ENCODE measurements around the gene KRABD2.

The KRABD2 gene

GRCh38 chr17:8333281-8333680, 43.2 kb downstream of the KRABD2 start:
- Mint-ChIP-seq H3K4me3 (no peak overlapping the region), H3K27ac (no peak overlapping the region), H3K27me3 (peaks cover 33% of the 10 kb centered on the region), H3K9me3 (ENCODE audit: insufficient read depth) (no peaks in the 10 kb centered on the region), H3K4me1 (peaks cover 7% of the 10 kb centered on the region)
- ATAC-seq (ENCODE audit: low read depth) = no peak
- peaks cover 0 to 1% (median 0%) of the 10 kb centered on the region in 3 donors for H3K9me3 ChIP-seq (ENCODE audit: control extremely low read depth in 1 of 3, control insufficient read depth in 2 of 3, insufficient read depth in 1 of 3, low read length in 2 of 3)
- no peak for DNase-seq
- TF ChIP-seq CTCF (IDR thresholded peaks at IDR 0.05) = no peak
- no peak for TF ChIP-seq EZH2 (IDR thresholded peaks at IDR 0.05; ENCODE audit: borderline replicate concordance, insufficient read depth, low read depth, low read length, poor library complexity, severe bottlenecking)
- no peaks in the 10 kb centered on the region for H4K20me1 ChIP-seq (ENCODE audit: control insufficient read depth, insufficient read depth, low read length, poor library complexity, severe bottlenecking)
- no peaks in the 10 kb centered on the region for H3K36me3 ChIP-seq (replicated peaks in 1 of 2; ENCODE audit: control extremely low read depth in 1 of 2, control insufficient read depth in 1 of 2, extremely low read depth in 1 of 2, insufficient read depth in 2 of 2, low read length in 1 of 2)
- POLR2A ChIA-PET = no interaction called here
- H3K4me2 ChIP-seq (replicated peaks; ENCODE audit: low read depth, low read length, poor library complexity, severe bottlenecking) = no peak overlapping the region
- peaks cover 0 to 11% (median 7%) of the 10 kb centered on the region in 4 experiments for H3K27me3 ChIP-seq (replicated peaks in 1 of 4; ENCODE audit: control extremely low read depth in 1 of 4, control insufficient read depth in 3 of 4, insufficient read depth in 4 of 4, low read length in 3 of 4)
- H3K9ac ChIP-seq (ENCODE audit: low read length) = no peak overlapping the region
- WGBS (ENCODE audit: insufficient coverage) = 88% methylated on average over 4 of the region's 4 CpGs
- H2AFZ ChIP-seq (ENCODE audit: insufficient read depth, low read depth, low read length, poor library complexity, severe bottlenecking) = no peak overlapping the region
- intact Hi-C loops (cut with micrococcal nuclease) = no loop called here
- no peak overlapping the region for H3K4me3 ChIP-seq (ENCODE audit: control extremely low read depth in 1 of 5, extremely low read depth in 1 of 5, insufficient read depth in 1 of 5, low read depth in 2 of 5, low read length in 4 of 5)
- CTCF ChIA-PET = no interaction called here
- no peak overlapping the region for H3K27ac ChIP-seq (ENCODE audit: low read length in 2 of 2)
- H3K4me1 ChIP-seq (ENCODE audit: control insufficient read depth in 2 of 2, insufficient read depth in 2 of 2, low read length in 2 of 2) = peaks cover 6% of the 10 kb centered on the region in 2 donors
- H3K79me2 ChIP-seq (ENCODE audit: control insufficient read depth, insufficient read depth, low read length) = no peaks in the 10 kb centered on the region

- Mint-ChIP-seq H3K27ac (no peak overlapping the region), H3K4me3 (no peak overlapping the region), H3K27me3 (peaks cover 36% of the 10 kb centered on the region), H3K9me3 (ENCODE audit: insufficient read depth) (no peaks in the 10 kb centered on the region), H3K4me1 (peaks cover 1% of the 10 kb centered on the region)
- Histone ChIP-seq H3K36me3 (replicated peaks in 1 of 2; ENCODE audit: control extremely low read depth in 1 of 2, control insufficient read depth in 1 of 2, extremely low read depth in 1 of 2, insufficient read depth in 2 of 2, low read length in 1 of 2) (no peaks in the 10 kb centered on the region), H3K79me2 (ENCODE audit: control insufficient read depth, insufficient read depth, low read length) (no peaks in the 10 kb centered on the region), H3K27ac (ENCODE audit: low read length in 2 of 2) (no peak overlapping the region), H3K9me3 (ENCODE audit: control extremely low read depth in 1 of 3, control insufficient read depth in 2 of 3, insufficient read depth in 1 of 3, low read length in 2 of 3) (peaks cover 0 to 1% (median 0%) of the 10 kb centered on the region in 3 donors), H3K9ac (ENCODE audit: low read length) (no peak overlapping the region), H3K4me1 (ENCODE audit: control insufficient read depth in 2 of 2, insufficient read depth in 2 of 2, low read length in 2 of 2) (peaks cover 0 to under 1% of the 10 kb centered on the region in 2 donors), H3K27me3 (replicated peaks in 1 of 4; ENCODE audit: control extremely low read depth in 1 of 4, control insufficient read depth in 3 of 4, insufficient read depth in 4 of 4, low read length in 3 of 4) (peaks cover 0 to 16% (median 8%) of the 10 kb centered on the region in 4 experiments), H4K20me1 (ENCODE audit: control insufficient read depth, insufficient read depth, low read length, poor library complexity, severe bottlenecking) (no peaks in the 10 kb centered on the region), H3K4me2 (replicated peaks; ENCODE audit: low read depth, low read length, poor library complexity, severe bottlenecking) (no peak overlapping the region), H3K4me3 (ENCODE audit: control extremely low read depth in 1 of 5, extremely low read depth in 1 of 5, insufficient read depth in 1 of 5, low read depth in 2 of 5, low read length in 4 of 5) (no peak overlapping the region), H2AFZ (ENCODE audit: insufficient read depth, low read depth, low read length, poor library complexity, severe bottlenecking) (no peak overlapping the region)
- POLR2A ChIA-PET = no interaction called here
- CTCF ChIA-PET = no interaction called here
- intact Hi-C loops (cut with micrococcal nuclease) = no loop called here
- DNase-seq (no peak), ATAC-seq (ENCODE audit: low read depth) (no peak)
- 83% methylated on average over 3 of the region's 5 CpGs for WGBS (ENCODE audit: insufficient coverage)
- TF ChIP-seq CTCF (IDR thresholded peaks at IDR 0.05) = no peak
- no peak for TF ChIP-seq EZH2 (IDR thresholded peaks at IDR 0.05; ENCODE audit: borderline replicate concordance, insufficient read depth, low read depth, low read length, poor library complexity, severe bottlenecking)
These were observed 43.8 kb downstream of the KRABD2 start for GRCh38 chr17:8332688-8333087.

Measured in B cell (primary cell).